Stimulated activated CD8-positive, alpha-beta memory T cell treated with anti-CD3 and anti-CD28 coated beads, Interleukin-12 subunit alpha, Interleukin-12 subunit beta, amount 100 ng/mL, for 1 hour (primary cell): ENCODE measurements around the gene DEFB132.

Source experiments
- DNase-seq: peaks from one replicate; pipeline ENCODE4 v3.0.0-alpha.2; 2020; ENCODE audit warnings: low read depth

DEFB132 gene

DNA sequence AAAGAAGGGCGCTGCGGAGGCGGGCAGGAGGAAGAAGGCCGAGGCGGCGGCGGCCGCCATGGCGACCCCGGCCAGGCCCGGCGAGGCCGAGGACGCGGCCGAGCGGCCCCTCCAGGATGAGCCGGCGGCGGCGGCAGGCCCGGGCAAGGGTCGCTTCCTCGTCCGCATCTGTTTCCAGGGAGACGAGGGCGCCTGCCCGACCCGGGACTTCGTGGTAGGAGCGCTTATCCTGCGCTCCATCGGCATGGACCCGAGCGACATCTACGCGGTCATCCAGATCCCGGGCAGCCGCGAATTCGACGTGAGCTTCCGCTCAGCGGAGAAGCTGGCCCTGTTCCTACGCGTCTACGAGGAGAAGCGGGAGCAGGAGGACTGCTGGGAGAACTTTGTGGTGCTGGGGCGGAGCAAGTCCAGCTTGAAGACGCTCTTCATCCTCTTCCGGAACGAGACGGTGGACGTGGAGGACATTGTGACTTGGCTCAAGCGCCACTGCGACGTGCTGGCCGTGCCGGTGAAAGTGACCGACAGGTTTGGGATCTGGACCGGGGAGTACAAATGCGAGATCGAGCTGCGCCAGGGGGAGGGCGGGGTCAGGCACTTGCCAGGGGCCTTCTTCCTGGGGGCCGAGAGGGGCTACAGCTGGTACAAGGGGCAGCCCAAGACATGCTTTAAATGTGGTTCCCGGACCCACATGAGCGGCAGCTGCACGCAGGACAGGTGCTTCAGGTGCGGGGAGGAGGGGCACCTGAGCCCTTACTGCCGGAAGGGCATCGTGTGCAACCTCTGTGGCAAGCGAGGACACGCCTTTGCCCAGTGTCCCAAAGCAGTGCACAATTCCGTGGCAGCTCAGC lies 40.6 kb downstream of the DEFB132 start:
- DNase-seq: no peak

DNA sequence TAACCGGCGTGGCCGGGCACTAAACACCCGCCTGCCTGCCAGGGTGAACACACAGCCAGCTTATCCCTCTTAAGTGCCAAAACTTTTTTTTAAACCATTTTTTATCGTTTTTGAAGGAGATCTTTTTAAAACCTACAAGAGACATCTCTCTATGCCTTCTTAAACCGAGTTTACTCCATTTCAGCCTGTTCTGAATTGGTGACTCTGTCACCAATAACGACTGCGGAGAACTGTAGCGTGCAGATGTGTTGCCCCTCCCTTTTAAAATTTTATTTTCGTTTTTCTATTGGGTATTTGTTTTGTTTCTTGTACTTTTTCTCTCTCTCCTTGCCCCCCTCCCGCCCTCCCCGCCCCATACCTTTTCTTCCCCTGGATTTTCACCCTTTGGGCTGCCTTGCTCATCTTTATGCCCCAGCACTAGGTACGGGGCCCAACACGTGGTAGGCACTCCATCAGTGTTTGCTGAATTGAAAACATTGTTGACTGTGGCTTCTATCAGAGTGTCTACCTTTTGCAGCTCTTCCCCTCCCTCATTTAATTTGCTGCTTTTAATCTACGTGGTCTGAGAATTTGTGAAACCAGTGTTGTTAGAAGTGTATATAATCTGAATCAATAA lies 41.4 kb downstream of the DEFB132 start:
- DNase-seq: no peak

DNA sequence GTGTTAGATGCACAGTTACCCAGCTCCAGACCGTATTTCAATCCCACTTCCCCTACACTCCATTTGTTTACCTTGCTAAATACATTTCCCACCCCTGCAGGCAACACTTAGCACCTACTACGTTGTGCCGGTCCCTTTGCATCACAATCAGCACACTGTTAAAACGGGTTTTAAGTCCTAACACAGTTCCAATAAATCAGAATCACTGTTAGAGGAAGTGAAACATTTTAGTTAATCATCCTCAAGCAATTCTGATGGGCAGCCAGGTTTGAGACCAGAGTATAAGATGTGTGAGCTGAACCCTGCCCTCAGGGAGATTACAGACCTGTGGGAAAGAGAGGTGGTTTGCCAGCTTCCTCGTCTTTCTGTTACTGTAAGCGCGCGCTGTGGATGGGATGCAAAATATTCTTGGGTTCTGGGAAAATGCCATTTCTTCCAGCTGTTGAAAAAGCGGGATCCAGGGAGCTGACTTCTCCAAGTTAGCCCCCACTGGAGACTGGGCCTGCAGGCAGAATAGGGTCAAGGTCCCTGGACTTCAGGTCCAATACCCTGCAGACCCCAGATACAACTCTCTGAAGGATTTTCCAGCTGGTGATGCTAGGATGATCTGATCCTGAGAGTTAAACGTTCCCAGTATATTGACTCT lies 42.9 kb downstream of the DEFB132 start:
- no peak for DNase-seq

DNA sequence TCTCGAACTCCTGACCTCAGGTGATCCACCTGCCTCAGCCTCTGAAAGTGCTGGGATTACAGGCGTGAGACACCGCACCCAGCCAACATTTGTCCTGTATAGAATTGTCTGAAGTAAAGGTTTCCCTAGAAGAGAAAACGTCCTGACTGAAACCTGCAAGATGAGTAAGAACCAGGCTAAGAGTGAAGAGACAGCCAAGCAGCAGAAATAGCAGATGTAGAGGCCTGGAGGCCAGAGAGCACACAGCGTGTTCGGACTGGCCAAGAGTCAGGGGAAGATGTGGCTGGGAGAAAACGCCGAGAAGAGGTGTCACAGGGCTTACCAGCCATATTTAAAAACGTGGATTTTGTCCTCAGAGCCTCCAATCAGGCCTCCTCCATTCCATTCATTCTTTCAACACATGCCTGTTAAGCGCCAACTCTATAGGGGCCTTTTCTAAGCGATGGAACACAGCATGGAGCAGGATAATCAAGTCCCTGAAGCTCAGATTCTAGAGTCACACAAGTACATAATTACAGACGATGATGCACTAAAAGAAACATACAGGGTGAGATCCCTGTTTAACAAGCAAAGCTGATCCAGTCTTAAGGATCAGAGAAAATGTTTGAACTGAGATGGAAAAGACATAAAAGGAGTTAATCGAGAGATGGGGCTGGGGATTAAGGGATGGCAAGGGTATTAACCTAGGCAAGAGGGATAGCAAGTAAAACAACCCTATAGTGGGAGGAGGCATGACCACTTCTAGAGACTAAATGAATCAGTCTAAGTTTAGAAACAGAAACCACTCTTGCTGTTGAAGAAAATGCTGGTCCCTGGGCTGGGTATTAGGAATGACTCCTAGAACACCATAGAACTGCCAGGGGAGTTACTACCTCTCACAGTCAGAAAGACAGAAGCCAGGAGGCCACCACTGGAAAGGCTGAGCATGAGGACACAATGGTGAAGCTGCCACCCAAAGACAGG lies 44.6 kb downstream of the DEFB132 start:
- no peak for DNase-seq

DNA sequence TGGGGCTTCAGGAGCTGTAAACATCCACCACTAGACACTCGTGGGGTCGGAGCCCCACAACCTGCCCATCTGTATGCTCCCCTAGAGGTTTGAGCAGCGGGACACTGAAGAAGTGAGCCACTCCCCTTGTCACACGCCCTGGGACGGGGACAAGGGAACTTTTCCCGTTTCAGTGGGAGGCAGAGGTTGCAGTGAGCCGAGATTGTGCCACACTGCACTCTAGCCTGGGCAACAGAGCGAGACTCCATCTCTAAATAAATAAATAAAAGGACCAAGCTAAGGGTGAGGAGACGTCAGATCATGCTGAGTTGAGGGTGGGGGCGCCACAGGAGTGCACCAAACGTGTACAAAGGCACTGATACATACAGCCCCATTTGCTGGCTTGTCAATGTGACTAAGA lies 48.2 kb downstream of the DEFB132 start:
- no peak for DNase-seq

DNA sequence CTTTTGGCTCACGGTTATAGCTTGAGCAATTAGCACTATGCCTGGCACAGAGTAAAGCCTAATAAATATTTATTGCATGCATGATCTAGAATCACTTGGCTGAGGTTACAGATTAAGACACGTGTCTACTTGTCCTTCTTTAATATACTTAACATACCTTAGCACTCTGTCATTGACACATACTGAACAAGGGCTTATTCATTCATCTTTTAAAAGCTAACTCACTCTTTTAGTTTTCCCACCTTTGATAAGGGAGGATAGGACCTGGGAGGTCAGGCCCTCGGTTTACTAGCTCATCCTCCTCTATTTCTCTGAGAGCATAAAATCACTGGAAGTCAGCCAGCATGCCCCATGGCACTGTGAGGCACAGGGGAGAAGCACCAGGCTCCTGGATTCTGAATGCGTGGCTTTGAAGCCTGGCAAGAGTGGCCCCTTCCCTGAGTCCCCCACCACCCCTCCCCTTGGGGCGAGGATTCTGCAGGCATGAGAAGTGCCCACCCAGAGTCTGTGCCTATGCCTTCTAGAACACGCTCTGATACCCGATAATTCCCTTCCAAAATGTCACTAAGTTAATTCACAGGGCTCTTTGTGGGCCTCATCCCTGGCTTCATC lies 51.0 kb downstream of the DEFB132 start:
- no peak for DNase-seq

DNA sequence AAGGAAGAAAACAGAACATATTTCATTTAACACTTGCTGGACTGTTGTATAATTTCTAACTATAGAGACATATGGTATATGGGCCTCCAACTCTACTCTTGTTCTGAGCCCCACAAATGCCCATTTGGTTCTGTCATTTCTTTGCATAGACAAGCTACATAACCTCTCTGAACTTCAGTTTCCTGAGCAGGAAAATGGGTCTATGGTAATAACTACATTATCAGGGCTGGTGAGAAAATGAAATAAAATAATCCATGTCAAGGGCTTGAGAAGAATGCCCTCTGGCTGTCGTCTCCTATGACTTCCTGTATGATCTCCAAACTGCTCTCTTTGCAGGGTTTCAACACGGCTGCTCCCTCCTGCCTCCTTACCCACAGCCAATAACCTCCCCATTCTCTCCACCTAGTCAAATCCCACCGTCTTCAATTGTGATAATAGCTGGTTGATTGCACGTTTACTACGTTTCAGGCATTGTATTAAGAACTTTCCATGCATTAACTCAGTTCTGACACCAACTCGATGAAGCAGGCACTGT lies 51.8 kb downstream of the DEFB132 start:
- no peak for DNase-seq

DNA sequence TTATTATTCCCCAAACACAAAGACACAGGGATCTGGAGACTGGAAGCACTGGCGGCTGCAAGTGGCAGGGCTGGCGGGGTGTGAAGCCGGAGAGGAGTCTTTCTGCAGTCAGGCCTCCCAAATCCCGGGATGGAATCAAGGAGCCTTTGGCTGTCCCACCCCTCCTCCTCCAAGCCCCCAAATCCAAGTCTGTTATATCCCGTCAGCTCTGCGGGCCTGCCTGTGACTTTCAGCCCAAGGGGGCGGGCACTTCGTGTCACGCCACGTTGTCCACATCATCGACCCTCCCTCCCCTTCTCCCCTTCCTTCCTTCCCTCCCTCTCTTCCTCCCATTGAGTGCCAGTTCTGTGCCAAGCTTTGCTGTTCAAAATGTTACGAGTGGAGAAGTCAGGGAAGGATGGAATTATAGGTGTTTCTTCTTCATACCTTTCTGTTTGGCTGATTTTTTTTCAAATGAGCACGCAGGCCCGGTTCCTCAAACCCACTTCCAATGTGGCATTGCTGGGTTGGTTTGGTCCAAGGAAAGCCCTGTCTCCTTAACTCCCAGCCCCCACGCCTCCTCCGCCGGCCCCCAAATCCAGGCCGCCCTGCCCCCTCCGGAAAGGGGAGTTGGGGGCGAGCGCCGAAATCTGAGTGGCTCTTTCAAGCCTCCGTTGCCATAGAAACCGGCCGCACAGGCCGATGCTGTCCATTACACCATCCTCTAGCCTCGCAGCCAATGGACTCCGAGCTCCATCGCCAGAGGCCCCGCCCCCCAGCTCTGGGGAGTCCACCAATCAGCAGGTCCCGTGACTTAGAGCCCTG lies 52.5 kb downstream of the DEFB132 start:
- peak; percentile 57 for DNase-seq

DNA sequence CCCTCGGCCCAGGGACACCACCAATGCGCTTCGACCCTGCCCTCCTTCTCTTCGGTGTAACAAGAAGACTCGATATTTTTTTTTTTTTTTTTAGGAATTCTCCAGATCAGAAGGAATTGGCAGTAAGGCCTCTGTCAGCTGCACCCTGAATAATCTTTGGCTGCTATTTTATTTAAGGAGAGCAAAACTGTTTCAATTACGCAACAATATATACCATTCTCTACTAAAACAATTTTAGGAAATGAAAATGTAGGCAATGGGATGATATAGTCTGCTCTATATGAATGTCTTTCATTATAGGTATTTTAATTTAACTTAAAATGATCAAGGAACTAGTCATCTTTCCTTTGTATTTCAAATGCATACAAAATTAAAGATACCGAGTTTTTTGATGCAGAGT lies 53.1 kb downstream of the DEFB132 start:
- no peak for DNase-seq
